KMS-11 (cell line): ENCODE measurements around the gene TP53INP2.

Experiments
- H2AFZ ChIP-seq: fragments of 200-600 bp; sonication (generic); 2 replicates; pipeline ENCODE4 v1.6.1; 2016; ENCODE audit warnings: antibody characterized with exemption, mixed run types, low read depth
- H3K27ac ChIP-seq: fragments of 200-600 bp; sonication (generic); 2 replicates; pipeline ENCODE4 v1.6.1; 2016; ENCODE audit warnings: mild to moderate bottlenecking, mixed run types
- H3K27me3 ChIP-seq: fragments of 200-600 bp; sonication (generic); 2 replicates; pipeline ENCODE4 v1.6.1; 2017; ENCODE audit warnings: mild to moderate bottlenecking, low read depth, mixed run types, moderate library complexity; ENCODE audit not compliant: insufficient read depth
- H3K36me3 ChIP-seq: fragments of 200-600 bp; sonication (generic); 2 replicates; pipeline ENCODE4 v1.6.1; 2017; ENCODE audit warnings: mild to moderate bottlenecking, mixed run types; ENCODE audit not compliant: insufficient read depth
- H3K4me1 ChIP-seq: fragments of 200-600 bp; sonication (generic); 2 replicates; pipeline ENCODE4 v1.6.1; 2016; ENCODE audit warnings: mild to moderate bottlenecking, low read depth, mixed run types; ENCODE audit not compliant: poor library complexity, severe bottlenecking
- H3K4me2 ChIP-seq: fragments of 200-600 bp; sonication (generic); 2 replicates; pipeline ENCODE4 v1.7.0; 2016; ENCODE audit warnings: mild to moderate bottlenecking, mixed run types
- H3K4me3 ChIP-seq: fragments of 200-600 bp; sonication (generic); IDR thresholded peaks from 2 replicates; pipeline ENCODE4 v1.6.1; 2017; ENCODE audit warnings: low read depth, low read length, mixed read lengths; ENCODE audit not compliant: insufficient read depth
- H3K79me2 ChIP-seq: fragments of 200-600 bp; sonication (generic); 2 replicates; pipeline ENCODE4 v1.6.1; 2016; ENCODE audit warnings: low read depth, mixed run types; ENCODE audit not compliant: insufficient read depth
- H3K9ac ChIP-seq: fragments of 200-600 bp; sonication (generic); 2 replicates; pipeline ENCODE4 v1.6.1; 2016; ENCODE audit warnings: mild to moderate bottlenecking, mixed run types
- H4K20me1 ChIP-seq: fragments of 200-600 bp; sonication (generic); 2 replicates; pipeline ENCODE4 v1.6.1; 2016; ENCODE audit warnings: mild to moderate bottlenecking, mixed run types; ENCODE audit not compliant: insufficient read depth
- CTCF ChIP-seq: fragments of 200-600 bp; sonication (generic); conservative IDR thresholded peaks from 2 replicates; pipeline ENCODE4 v1.6.1; 2017; ENCODE audit warnings: low read depth, mild to moderate bottlenecking, antibody characterized with exemption, low read length, moderate library complexity, mixed read lengths

The TP53INP2 gene

GRCh38 chr20:34755367-34755766 lies 51.2 kb downstream of the TP53INP2 start:
- H4K20me1 ChIP-seq: no peaks in the 10 kb centered on the region
- no peak overlapping the region for H3K27ac ChIP-seq
- H3K9ac ChIP-seq: no peak overlapping the region
- no peaks in the 10 kb centered on the region for H3K27me3 ChIP-seq
- no peaks in the 10 kb centered on the region for H3K79me2 ChIP-seq
- H3K4me2 ChIP-seq: no peak overlapping the region
- no peak for TF ChIP-seq CTCF
- H2AFZ ChIP-seq: no peak overlapping the region
- peaks cover 3% of the 10 kb centered on the region; the same call in 1 of the 2 replicates for H3K36me3 ChIP-seq
- H3K4me3 ChIP-seq: no peak overlapping the region
- peaks cover 4% of the 10 kb centered on the region for H3K4me1 ChIP-seq

- H4K20me1 ChIP-seq: no peaks in the 10 kb centered on the region
- no peaks in the 10 kb centered on the region for H3K27me3 ChIP-seq
- H3K4me2 ChIP-seq: no peak overlapping the region
- H3K9ac ChIP-seq: no peak overlapping the region
- H3K79me2 ChIP-seq: no peaks in the 10 kb centered on the region
- no peak for TF ChIP-seq CTCF
- H3K4me1 ChIP-seq: no peaks in the 10 kb centered on the region
- H3K4me3 ChIP-seq: no peak overlapping the region
- H3K27ac ChIP-seq: no peak overlapping the region
- peaks cover 11% of the 10 kb centered on the region; the same call in 1 of the 2 replicates for H3K36me3 ChIP-seq
- H2AFZ ChIP-seq: no peak overlapping the region
These were observed 57.9 kb downstream of the TP53INP2 start for GRCh38 chr20:34762031-34762555.
